GM23338 (cell line): ENCODE measurements around the gene AGBL4. TPM values are rescaled to one million over a fixed set of nuclear protein-coding genes. Genes with fewer than 3 reads are reported as not detected.

ENCODE experiments used
- ATAC-seq: fragments of 200-7000 bp; cut with Tn5 transposase; 3 replicates; pipeline ENCODE4 v1.9.1; 2020
- DNase-seq: peaks from one replicate; pipeline ENCODE4 v3.0.0-alpha.2; 2015; ENCODE audit warnings: low spot score
- H2AFZ ChIP-seq: fragments of 200-600 bp; sonication (generic); 2 replicates; pipeline ENCODE4 v1.8.0; 2016; ENCODE audit warnings: antibody characterized with exemption, mild to moderate bottlenecking, moderate library complexity
- H3F3A ChIP-seq: fragments of 200-600 bp; sonication (generic); replicated peaks from 2 replicates; pipeline ENCODE4 v1.8.0; 2017; ENCODE audit warnings: antibody characterized with exemption, mixed run types, low read depth
- H3K27ac ChIP-seq: fragments of 200-600 bp; sonication (generic); 2 replicates; pipeline ENCODE4 v1.6.1; 2016; ENCODE audit warnings: low read depth
- H3K27me3 ChIP-seq: fragments of 200-600 bp; sonication (generic); 2 replicates; pipeline ENCODE4 v1.8.0; 2016; ENCODE audit warnings: mild to moderate bottlenecking, mixed run types, moderate library complexity; ENCODE audit not compliant: insufficient read depth
- H3K36me3 ChIP-seq: fragments of 200-600 bp; sonication (generic); 2 replicates; pipeline ENCODE4 v1.8.0; 2016; ENCODE audit warnings: mild to moderate bottlenecking; ENCODE audit not compliant: insufficient read depth
- H3K4me1 ChIP-seq: fragments of 200-600 bp; sonication (generic); 2 replicates; pipeline ENCODE4 v1.8.0; 2016; ENCODE audit warnings: mild to moderate bottlenecking, moderate library complexity; ENCODE audit not compliant: insufficient read depth
- H3K4me2 ChIP-seq: fragments of 200-600 bp; sonication (generic); 2 replicates; pipeline ENCODE4 v1.7.1; 2017; ENCODE audit warnings: mixed run types
- H3K4me3 ChIP-seq: fragments of 200-600 bp; sonication (generic); 2 replicates; pipeline ENCODE4 v1.6.1; 2016; ENCODE audit warnings: mixed run types
- H3K79me2 ChIP-seq: fragments of 200-600 bp; sonication (generic); replicated peaks from 2 replicates; pipeline ENCODE4 v1.8.0; 2017; ENCODE audit warnings: mild to moderate bottlenecking; ENCODE audit not compliant: insufficient read depth
- H3K9me2 ChIP-seq: fragments of 200-600 bp; sonication (generic); 2 replicates; pipeline ENCODE4 v1.8.0; 2017; ENCODE audit not compliant: insufficient read depth
- H4K20me1 ChIP-seq: fragments of 200-600 bp; sonication (generic); replicated peaks from 2 replicates; pipeline ENCODE4 v1.8.0; 2017; ENCODE audit warnings: mild to moderate bottlenecking; ENCODE audit not compliant: insufficient read depth
- H3K27ac Mint-ChIP-seq: 2 replicates; pipeline ENCODE4 v1.8.0; 2020; ENCODE audit warnings: inconsistent platforms, mild to moderate bottlenecking, moderate library complexity, mixed read lengths
- H3K27me3 Mint-ChIP-seq: 3 replicates; pipeline ENCODE4 v1.8.0; 2022; ENCODE audit warnings: low read depth, mild to moderate bottlenecking, moderate library complexity, mixed read lengths, inconsistent platforms; ENCODE audit not compliant: insufficient read depth, poor library complexity
- H3K36me3 Mint-ChIP-seq: 3 replicates; pipeline ENCODE4 v1.8.0; 2021; ENCODE audit warnings: low read depth, mild to moderate bottlenecking, inconsistent platforms, moderate library complexity, mixed read lengths
- H3K4me1 Mint-ChIP-seq: 3 replicates; pipeline ENCODE4 v1.8.0; 2020; ENCODE audit warnings: mild to moderate bottlenecking, inconsistent platforms, mixed read lengths
- H3K4me3 Mint-ChIP-seq: 3 replicates; pipeline ENCODE4 v1.8.0; 2021; ENCODE audit warnings: moderate library complexity, mild to moderate bottlenecking, inconsistent platforms, mixed read lengths
- H3K9me3 Mint-ChIP-seq: 3 replicates; pipeline ENCODE4 v1.8.0; 2020; ENCODE audit warnings: moderate library complexity, mild to moderate bottlenecking, inconsistent platforms, mixed read lengths
- EZH2phosphoT487 ChIP-seq: fragments of 200-600 bp; sonication (generic); IDR thresholded peaks from one replicate; pipeline ENCODE4 v1.8.1; 2018; ENCODE audit warnings: antibody characterized with exemption; ENCODE audit not compliant: unreplicated experiment
- NANOG ChIP-seq: IDR thresholded peaks from 2 replicates; pipeline ENCODE4 v1.6.1; 2016; ENCODE audit warnings: antibody characterized with exemption, borderline replicate concordance
- POLR2AphosphoS5 ChIP-seq: IDR thresholded peaks from 2 replicates; pipeline ENCODE4 v1.6.1; 2016; ENCODE audit warnings: antibody characterized with exemption, low read depth
- STAT1 ChIP-seq: IDR thresholded peaks from one replicate; pipeline ENCODE4 v1.6.1; 2016; ENCODE audit warnings: antibody characterized with exemption; ENCODE audit not compliant: unreplicated experiment
- ZNF114 ChIP-seq: fragments of 250-450 bp; sonication (Bioruptor Pico); IDR thresholded peaks from 2 replicates; pipeline ENCODE4 v1.5.0; 2020; ENCODE audit warnings: mild to moderate bottlenecking, moderate library complexity
- ZNF331 ChIP-seq: fragments of 250-450 bp; sonication (Bioruptor Pico); IDR thresholded peaks from 2 replicates; pipeline ENCODE4 v1.5.0; 2020; ENCODE audit warnings: low read depth, mild to moderate bottlenecking, moderate library complexity
- polyA plus RNA-seq: library from polyadenylated mRNA; unstranded; fragments of >200 nt; fragmentation: Nextera tagmentation; extraction: Ambion mirVana; gene quantifications from 2 replicates; pipeline ENCODE4 v1.2.1, GENCODE V29; 2016
- total RNA-seq: library from RNA; depleted of rRNA; stranded (reverse); fragments of >200 nt; shearing (Covaris generic); gene quantifications from 2 replicates; pipeline ENCODE4 v1.2.3, GENCODE V29; 2014
- TF ChIP-seq, protein P1 (sequence below): IDR thresholded peaks from 2 replicates; pipeline ENCODE4 v1.6.1; 2016; ENCODE audit warnings: antibody characterized with exemption
- TF ChIP-seq, protein P2 (sequence below): IDR thresholded peaks from one replicate; pipeline ENCODE4 v1.6.1; 2018; ENCODE audit warnings: antibody characterized with exemption; ENCODE audit not compliant: unreplicated experiment
- TF ChIP-seq, protein P3 (sequence below): fragments of 250-450 bp; sonication (Bioruptor Pico); IDR thresholded peaks from 2 replicates; pipeline ENCODE4 v1.5.0; 2020; ENCODE audit warnings: mild to moderate bottlenecking, moderate library complexity

AGBL4 gene
- total and polyA plus RNA-seq, 2 experiments from 2014 or later, result 0.91 to 1.5 TPM

DNA sequence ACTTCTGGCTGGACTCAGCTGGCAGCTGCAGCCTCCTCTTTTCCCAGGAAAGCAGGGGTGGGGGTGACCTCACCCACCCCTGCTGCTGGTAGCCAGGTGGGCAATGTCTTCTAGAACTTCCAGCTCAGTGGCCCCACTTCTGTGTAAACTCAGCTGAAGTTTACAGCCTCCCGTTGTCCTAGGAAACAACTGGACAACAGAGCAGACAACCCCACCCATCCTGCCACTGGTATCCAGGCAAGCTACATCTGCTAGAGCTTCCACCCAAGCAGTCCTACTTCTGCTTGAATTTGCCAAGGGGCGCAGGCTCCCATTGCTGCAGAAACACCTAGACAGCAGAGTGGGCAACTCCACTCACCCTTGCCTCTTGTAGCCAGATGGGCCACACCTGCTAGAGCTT, 937.4 kb downstream of the AGBL4 start:
- no peaks in the 10 kb centered on the region; the same call in 1 of the 2 replicates for H3K36me3 ChIP-seq
- DNase-seq (no peak), ATAC-seq (no peak)
- H3K4me2 ChIP-seq, result no peak overlapping the region
- H3K27ac Mint-ChIP-seq, result no peak overlapping the region
- peaks cover 42% of the 10 kb centered on the region for H3K36me3 Mint-ChIP-seq
- H3K4me3 ChIP-seq, result no peak overlapping the region
- peaks cover 95% of the 10 kb centered on the region for H3K9me3 Mint-ChIP-seq
- H3K27me3 ChIP-seq, result no peaks in the 10 kb centered on the region
- H3K4me1 ChIP-seq, result no peaks in the 10 kb centered on the region
- no peaks in the 10 kb centered on the region for H4K20me1 ChIP-seq
- H3K9me2 ChIP-seq, result no peaks in the 10 kb centered on the region
- no peak overlapping the region for H2AFZ ChIP-seq
- H3K4me3 Mint-ChIP-seq, result no peak overlapping the region
- H3K27me3 Mint-ChIP-seq, result peaks cover 3% of the 10 kb centered on the region
- H3K4me1 Mint-ChIP-seq, result no peaks in the 10 kb centered on the region
- H3K79me2 ChIP-seq, result no peaks in the 10 kb centered on the region
- no peak overlapping the region for H3K27ac ChIP-seq
- H3F3A ChIP-seq, result no peaks in the 10 kb centered on the region
- no peak for TF ChIP-seq ZNF114 (CRISPR knock-in tag)
- TF ChIP-seq POLR2AphosphoS5, result no peak
- TF ChIP-seq STAT1, result no peak
- TF ChIP-seq, protein P1, sequence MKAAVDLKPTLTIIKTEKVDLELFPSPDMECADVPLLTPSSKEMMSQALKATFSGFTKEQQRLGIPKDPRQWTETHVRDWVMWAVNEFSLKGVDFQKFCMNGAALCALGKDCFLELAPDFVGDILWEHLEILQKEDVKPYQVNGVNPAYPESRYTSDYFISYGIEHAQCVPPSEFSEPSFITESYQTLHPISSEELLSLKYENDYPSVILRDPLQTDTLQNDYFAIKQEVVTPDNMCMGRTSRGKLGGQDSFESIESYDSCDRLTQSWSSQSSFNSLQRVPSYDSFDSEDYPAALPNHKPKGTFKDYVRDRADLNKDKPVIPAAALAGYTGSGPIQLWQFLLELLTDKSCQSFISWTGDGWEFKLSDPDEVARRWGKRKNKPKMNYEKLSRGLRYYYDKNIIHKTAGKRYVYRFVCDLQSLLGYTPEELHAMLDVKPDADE, result no peak
- TF ChIP-seq, protein P2, sequence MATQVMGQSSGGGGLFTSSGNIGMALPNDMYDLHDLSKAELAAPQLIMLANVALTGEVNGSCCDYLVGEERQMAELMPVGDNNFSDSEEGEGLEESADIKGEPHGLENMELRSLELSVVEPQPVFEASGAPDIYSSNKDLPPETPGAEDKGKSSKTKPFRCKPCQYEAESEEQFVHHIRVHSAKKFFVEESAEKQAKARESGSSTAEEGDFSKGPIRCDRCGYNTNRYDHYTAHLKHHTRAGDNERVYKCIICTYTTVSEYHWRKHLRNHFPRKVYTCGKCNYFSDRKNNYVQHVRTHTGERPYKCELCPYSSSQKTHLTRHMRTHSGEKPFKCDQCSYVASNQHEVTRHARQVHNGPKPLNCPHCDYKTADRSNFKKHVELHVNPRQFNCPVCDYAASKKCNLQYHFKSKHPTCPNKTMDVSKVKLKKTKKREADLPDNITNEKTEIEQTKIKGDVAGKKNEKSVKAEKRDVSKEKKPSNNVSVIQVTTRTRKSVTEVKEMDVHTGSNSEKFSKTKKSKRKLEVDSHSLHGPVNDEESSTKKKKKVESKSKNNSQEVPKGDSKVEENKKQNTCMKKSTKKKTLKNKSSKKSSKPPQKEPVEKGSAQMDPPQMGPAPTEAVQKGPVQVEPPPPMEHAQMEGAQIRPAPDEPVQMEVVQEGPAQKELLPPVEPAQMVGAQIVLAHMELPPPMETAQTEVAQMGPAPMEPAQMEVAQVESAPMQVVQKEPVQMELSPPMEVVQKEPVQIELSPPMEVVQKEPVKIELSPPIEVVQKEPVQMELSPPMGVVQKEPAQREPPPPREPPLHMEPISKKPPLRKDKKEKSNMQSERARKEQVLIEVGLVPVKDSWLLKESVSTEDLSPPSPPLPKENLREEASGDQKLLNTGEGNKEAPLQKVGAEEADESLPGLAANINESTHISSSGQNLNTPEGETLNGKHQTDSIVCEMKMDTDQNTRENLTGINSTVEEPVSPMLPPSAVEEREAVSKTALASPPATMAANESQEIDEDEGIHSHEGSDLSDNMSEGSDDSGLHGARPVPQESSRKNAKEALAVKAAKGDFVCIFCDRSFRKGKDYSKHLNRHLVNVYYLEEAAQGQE, result no peak
- TF ChIP-seq, protein P3, sequence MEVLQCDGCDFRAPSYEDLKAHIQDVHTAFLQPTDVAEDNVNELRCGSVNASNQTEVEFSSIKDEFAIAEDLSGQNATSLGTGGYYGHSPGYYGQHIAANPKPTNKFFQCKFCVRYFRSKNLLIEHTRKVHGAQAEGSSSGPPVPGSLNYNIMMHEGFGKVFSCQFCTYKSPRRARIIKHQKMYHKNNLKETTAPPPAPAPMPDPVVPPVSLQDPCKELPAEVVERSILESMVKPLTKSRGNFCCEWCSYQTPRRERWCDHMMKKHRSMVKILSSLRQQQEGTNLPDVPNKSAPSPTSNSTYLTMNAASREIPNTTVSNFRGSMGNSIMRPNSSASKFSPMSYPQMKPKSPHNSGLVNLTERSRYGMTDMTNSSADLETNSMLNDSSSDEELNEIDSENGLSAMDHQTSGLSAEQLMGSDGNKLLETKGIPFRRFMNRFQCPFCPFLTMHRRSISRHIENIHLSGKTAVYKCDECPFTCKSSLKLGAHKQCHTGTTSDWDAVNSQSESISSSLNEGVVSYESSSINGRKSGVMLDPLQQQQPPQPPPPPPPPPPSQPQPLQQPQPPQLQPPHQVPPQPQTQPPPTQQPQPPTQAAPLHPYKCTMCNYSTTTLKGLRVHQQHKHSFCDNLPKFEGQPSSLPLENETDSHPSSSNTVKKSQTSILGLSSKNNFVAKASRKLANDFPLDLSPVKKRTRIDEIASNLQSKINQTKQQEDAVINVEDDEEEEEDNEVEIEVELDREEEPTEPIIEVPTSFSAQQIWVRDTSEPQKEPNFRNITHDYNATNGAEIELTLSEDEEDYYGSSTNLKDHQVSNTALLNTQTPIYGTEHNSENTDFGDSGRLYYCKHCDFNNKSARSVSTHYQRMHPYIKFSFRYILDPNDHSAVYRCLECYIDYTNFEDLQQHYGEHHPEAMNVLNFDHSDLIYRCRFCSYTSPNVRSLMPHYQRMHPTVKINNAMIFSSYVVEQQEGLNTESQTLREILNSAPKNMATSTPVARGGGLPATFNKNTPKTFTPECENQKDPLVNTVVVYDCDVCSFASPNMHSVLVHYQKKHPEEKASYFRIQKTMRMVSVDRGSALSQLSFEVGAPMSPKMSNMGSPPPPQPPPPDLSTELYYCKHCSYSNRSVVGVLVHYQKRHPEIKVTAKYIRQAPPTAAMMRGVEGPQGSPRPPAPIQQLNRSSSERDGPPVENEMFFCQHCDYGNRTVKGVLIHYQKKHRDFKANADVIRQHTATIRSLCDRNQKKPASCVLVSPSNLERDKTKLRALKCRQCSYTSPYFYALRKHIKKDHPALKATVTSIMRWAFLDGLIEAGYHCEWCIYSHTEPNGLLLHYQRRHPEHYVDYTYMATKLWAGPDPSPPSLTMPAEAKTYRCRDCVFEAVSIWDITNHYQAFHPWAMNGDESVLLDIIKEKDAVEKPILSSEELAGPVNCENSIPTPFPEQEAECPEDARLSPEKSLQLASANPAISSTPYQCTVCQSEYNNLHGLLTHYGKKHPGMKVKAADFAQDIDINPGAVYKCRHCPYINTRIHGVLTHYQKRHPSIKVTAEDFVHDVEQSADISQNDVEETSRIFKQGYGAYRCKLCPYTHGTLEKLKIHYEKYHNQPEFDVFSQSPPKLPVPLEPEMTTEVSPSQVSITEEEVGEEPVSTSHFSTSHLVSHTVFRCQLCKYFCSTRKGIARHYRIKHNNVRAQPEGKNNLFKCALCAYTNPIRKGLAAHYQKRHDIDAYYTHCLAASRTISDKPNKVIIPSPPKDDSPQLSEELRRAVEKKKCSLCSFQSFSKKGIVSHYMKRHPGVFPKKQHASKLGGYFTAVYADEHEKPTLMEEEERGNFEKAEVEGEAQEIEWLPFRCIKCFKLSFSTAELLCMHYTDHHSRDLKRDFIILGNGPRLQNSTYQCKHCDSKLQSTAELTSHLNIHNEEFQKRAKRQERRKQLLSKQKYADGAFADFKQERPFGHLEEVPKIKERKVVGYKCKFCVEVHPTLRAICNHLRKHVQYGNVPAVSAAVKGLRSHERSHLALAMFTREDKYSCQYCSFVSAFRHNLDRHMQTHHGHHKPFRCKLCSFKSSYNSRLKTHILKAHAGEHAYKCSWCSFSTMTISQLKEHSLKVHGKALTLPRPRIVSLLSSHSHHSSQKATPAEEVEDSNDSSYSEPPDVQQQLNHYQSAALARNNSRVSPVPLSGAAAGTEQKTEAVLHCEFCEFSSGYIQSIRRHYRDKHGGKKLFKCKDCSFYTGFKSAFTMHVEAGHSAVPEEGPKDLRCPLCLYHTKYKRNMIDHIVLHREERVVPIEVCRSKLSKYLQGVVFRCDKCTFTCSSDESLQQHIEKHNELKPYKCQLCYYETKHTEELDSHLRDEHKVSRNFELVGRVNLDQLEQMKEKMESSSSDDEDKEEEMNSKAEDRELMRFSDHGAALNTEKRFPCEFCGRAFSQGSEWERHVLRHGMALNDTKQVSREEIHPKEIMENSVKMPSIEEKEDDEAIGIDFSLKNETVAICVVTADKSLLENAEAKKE (CRISPR knock-in tag), result no peak
- no peak for TF ChIP-seq NANOG
- no peak for TF ChIP-seq ZNF331 (CRISPR knock-in tag)
- TF ChIP-seq EZH2phosphoT487, result no peak
